Right atrium auricular region (tissue), 2 donors: Measurements from ENCODE around the gene CDH5. TPM values are rescaled to one million over a fixed set of nuclear protein-coding genes. Genes with fewer than 3 reads are reported as not detected.

Experiments used
- DNase-seq: peaks from one replicate; pipeline ENCODE4 v3.0.0-alpha.2; 2019; ENCODE audit warnings: low spot score
- H3K27ac ChIP-seq, 2 donors: fragments of 200-600 bp; sonication (generic); 1 replicate in 1 of 2; 2 replicates in 1 of 2; pipeline ENCODE4 v1.5.1; 2016 to 2019
- H3K27me3 ChIP-seq, 2 donors: fragments of 200-600 bp; sonication (generic); one replicate each; pipeline versions ENCODE4 v1.5.1 to v1.6.0; 2017 to 2019
- H3K36me3 ChIP-seq: fragments of 200-600 bp; sonication (generic); one replicate; pipeline ENCODE4 v1.5.1; 2016
- H3K4me1 ChIP-seq, 2 donors: fragments of 200-600 bp; sonication (generic); one replicate each; pipeline versions ENCODE4 v1.5.1 to v1.6.0; 2017 to 2019
- H3K4me3 ChIP-seq, 2 donors: fragments of 200-600 bp; sonication (generic); 1 replicate in 1 of 2; 2 replicates in 1 of 2; pipeline ENCODE4 v1.5.1; 2017 to 2019; ENCODE audit warnings: mild to moderate bottlenecking in 1 of 2, moderate library complexity in 1 of 2
- H3K9me3 ChIP-seq, 2 donors: fragments of 200-600 bp; sonication (generic); one replicate each; pipeline ENCODE4 v1.5.1; 2019
- total RNA-seq, 2 donors: library from RNA; depleted of rRNA; stranded (reverse); fragments of >200 nt; gene quantifications; one replicate each; pipeline ENCODE4 v1.1.0, GENCODE V29; 2016
- TF ChIP-seq, protein P1 (sequence below), 2 donors: fragments of 200-600 bp; sonication (generic); IDR thresholded peaks; one replicate each; pipeline ENCODE4 v1.5.1; 2019; ENCODE audit warnings: antibody characterized with exemption in 2 of 2

The CDH5 gene
- total RNA-seq, 2 donors from 2014 or later, result 47.4 to 58.0 TPM

DNA sequence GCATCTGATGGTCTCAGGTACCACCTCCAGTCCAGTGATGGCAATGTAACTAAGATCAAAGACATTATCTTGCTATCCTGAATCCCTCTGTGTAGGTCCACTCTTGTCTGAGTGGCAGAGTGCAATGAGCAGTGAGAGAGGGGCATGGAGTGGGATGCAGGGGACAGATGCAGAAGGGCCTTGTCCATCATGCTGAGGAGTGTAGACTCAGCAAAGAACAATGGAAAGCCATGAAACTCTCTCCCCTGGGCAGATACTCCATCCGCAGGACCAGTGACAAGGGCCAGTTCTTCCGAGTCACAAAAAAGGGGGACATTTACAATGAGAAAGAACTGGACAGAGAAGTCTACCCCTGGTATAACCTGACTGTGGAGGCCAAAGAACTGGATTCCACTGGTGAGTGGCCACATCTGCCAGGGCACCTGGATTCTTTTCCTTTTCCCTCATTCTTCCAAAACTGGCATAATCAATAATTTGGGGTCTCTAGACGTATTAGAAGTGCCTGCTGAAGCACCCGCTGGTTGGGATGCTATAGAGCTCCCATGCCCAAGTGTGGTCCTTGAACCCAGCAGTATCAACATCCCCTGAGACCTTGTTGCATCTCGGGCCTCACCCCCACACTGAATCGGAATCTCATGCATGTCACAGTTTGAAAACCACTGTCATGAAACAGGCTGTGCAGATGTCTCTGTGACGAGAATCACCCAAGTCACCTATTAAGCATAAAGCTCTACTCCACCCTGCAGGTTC is 29.5 kb downstream of the CDH5 start:
- TF ChIP-seq, protein P1, sequence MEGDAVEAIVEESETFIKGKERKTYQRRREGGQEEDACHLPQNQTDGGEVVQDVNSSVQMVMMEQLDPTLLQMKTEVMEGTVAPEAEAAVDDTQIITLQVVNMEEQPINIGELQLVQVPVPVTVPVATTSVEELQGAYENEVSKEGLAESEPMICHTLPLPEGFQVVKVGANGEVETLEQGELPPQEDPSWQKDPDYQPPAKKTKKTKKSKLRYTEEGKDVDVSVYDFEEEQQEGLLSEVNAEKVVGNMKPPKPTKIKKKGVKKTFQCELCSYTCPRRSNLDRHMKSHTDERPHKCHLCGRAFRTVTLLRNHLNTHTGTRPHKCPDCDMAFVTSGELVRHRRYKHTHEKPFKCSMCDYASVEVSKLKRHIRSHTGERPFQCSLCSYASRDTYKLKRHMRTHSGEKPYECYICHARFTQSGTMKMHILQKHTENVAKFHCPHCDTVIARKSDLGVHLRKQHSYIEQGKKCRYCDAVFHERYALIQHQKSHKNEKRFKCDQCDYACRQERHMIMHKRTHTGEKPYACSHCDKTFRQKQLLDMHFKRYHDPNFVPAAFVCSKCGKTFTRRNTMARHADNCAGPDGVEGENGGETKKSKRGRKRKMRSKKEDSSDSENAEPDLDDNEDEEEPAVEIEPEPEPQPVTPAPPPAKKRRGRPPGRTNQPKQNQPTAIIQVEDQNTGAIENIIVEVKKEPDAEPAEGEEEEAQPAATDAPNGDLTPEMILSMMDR (IDR thresholded peaks at IDR 0.05), result no peak
- peaks cover 0 to 13% of the 10 kb centered on the region in 2 donors for H3K4me1 ChIP-seq
- no peaks in the 10 kb centered on the region for H3K27me3 ChIP-seq
- no peaks in the 10 kb centered on the region for H3K9me3 ChIP-seq
- H3K4me3 ChIP-seq, result no peak overlapping the region
- no peaks in the 10 kb centered on the region for H3K36me3 ChIP-seq
- no peak overlapping the region for H3K27ac ChIP-seq
- DNase-seq, result no peak

DNA sequence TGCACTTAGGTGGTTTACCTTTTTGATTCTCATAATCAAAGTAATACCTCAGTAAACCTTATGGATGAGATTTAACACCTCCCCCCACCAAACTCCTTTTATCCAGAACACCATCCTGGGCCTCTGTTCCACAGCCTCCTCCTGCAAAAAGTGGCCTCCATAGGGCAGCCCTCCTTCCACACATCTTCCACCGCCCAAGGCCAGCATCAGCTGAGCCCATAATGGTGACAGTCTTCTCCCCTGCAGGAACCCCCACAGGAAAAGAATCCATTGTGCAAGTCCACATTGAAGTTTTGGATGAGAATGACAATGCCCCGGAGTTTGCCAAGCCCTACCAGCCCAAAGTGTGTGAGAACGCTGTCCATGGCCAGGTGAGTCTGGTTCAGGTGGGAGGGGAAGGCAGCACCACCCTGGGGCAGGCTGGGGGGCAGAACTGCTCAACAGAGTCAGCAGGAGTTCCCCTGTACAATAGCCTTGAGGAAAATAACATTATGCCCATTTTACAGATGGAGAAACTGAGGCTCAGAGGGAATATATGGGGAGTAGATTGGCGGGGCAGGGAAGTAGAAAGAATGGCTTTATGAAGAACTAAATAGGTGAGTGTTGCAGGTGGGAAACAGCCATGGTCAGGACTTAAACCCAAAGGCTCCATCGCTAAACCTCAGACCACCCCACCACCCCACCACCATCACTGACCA is 31.4 kb downstream of the CDH5 start:
- TF ChIP-seq, protein P1 (IDR thresholded peaks at IDR 0.05), result no peak
- no peaks in the 10 kb centered on the region for H3K36me3 ChIP-seq
- no peak overlapping the region for H3K27ac ChIP-seq
- no peaks in the 10 kb centered on the region for H3K27me3 ChIP-seq
- no peak for DNase-seq
- H3K9me3 ChIP-seq, result no peaks in the 10 kb centered on the region
- peaks cover 0 to 14% of the 10 kb centered on the region in 2 donors for H3K4me1 ChIP-seq
- no peak overlapping the region for H3K4me3 ChIP-seq

DNA sequence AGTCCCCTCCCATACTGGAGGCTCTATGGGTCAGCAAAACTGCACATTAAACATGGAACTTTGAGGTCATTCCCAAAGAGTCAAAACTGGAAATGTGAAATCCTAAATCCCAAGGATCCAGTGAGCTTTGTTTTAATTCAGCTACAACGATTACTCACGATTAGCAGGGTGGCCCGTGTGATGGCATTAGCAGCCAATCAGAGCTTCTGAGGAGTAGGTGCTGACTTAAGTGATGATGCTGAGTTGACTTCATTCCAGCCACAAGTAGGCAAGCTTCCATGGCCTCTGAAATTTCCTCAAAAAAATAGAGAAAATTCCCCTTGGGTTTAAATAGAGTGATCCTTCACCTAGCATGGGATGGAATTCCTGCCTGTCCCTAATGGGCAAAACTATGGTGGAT is 32.5 kb downstream of the CDH5 start:
- Histone ChIP-seq H3K36me3 (no peaks in the 10 kb centered on the region), H3K27ac (no peak overlapping the region), H3K27me3 (no peaks in the 10 kb centered on the region), H3K9me3 (no peaks in the 10 kb centered on the region), H3K4me3 (no peak overlapping the region), H3K4me1 (peaks cover 0 to 14% of the 10 kb centered on the region in 2 donors)
- TF ChIP-seq, protein P1 (IDR thresholded peaks at IDR 0.05), result no peak
- DNase-seq, result no peak

DNA sequence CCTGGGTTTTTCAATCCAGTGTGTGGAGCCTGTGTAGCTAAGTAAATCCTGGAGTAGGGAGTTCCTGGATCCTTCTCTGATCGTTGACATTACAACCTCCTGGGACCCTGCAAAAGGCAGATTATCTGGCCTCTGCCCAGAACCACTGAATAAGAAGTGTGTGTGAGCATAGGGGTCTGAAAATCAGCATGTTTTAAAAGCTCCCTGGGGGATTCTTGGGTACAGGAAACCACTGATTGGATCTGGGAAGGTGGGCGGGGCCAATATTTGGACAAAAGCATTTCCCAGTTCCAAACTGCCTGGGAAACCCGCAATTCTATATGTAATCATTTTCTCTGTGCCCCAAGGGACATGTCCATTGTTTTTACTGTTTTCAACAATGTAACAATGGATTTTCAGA is 33.4 kb downstream of the CDH5 start:
- Histone ChIP-seq H3K36me3 (no peaks in the 10 kb centered on the region), H3K4me3 (no peak overlapping the region), H3K27ac (peak overlapping the region in 1 of 2 donors; percentile 46), H3K4me1 (peaks cover 0 to 14% of the 10 kb centered on the region in 2 donors), H3K9me3 (no peaks in the 10 kb centered on the region), H3K27me3 (no peaks in the 10 kb centered on the region)
- DNase-seq, result no peak
- TF ChIP-seq, protein P1 (IDR thresholded peaks at IDR 0.05), result no peak

DNA sequence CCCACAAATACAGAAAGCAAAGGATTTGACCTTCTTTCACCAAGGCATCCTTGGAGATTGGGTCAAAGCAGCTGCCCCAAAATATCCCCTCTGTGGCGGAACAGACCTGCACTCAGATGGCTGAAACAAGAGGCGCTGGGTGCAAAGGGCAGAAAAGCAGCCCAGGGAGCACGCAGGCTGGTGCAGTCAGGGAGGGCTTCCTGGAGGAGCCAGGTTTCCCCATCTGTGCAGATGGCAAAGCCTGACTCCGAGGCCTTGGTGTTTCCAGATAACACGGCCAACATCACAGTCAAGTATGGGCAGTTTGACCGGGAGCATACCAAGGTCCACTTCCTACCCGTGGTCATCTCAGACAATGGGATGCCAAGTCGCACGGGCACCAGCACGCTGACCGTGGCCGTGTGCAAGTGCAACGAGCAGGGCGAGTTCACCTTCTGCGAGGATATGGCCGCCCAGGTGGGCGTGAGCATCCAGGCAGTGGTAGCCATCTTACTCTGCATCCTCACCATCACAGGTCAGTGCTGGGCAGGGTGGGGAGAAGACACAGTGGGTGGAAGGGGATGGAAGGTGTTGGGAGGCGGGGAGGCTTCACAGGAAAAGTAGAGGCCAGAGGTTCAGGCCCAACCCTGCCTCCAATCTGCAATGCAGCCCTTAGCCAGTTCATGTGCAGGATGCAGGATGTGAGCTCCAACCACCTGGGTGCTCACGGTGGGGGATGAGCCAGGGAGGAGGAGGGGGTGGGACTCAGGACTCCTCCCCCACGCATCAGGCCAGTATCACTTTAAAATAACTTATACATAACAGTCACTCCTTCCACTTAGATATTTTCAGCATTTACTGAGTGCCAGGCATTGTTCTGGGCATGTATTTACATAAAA is 34.3 kb downstream of the CDH5 start:
- Histone ChIP-seq H3K27ac (peak overlapping the region in 1 of 2 donors; percentile 46), H3K27me3 (no peaks in the 10 kb centered on the region), H3K4me3 (no peak overlapping the region), H3K4me1 (peaks cover 0 to 14% of the 10 kb centered on the region in 2 donors), H3K9me3 (no peaks in the 10 kb centered on the region), H3K36me3 (no peaks in the 10 kb centered on the region)
- TF ChIP-seq, protein P1 (IDR thresholded peaks at IDR 0.05), result no peak
- no peak for DNase-seq
